K562 (cell line): Measurements from ENCODE around the gene SV2A. TPM values are rescaled to one million over a fixed set of nuclear protein-coding genes. Genes with fewer than 3 reads are reported as not detected.

Experiments
- BACH1 ChIP-seq: fragments of 200-800 bp; sonication (Bioruptor generic); IDR thresholded peaks from 2 replicates; pipeline ENCODE4 v1.6.1; 2016; ENCODE audit warnings: missing genetic modification characterization, missing compliant biosample characterization
- CREB1 ChIP-seq, 2 experiments: sonication (generic) in 1 of 2; formaldehyde crosslinking in 1 of 2; IDR thresholded peaks; 2 replicates each; pipeline versions ENCODE4 v1.6.1 to v1.8.0; 2012 to 2022; ENCODE audit warnings: inconsistent platforms in 1 of 2, mild to moderate bottlenecking in 1 of 2, missing genetic modification reagents in 1 of 2, moderate library complexity in 1 of 2
- FOXP1 ChIP-seq: sonication (generic); formaldehyde crosslinking; IDR thresholded peaks from 2 replicates; pipeline ENCODE4 v1.8.0; 2022; ENCODE audit warnings: mild to moderate bottlenecking, missing genetic modification reagents
- GABPB1 ChIP-seq: sonication (generic); formaldehyde crosslinking; IDR thresholded peaks from 2 replicates; pipeline ENCODE4 v1.8.0; 2022; ENCODE audit warnings: mild to moderate bottlenecking, missing genetic modification reagents
- MEF2D ChIP-seq: conservative IDR thresholded peaks from 2 replicates; pipeline ENCODE4 v1.6.1; 2016; ENCODE audit warnings: low read depth, missing genetic modification characterization, missing compliant biosample characterization
- NFATC3 ChIP-seq: fragments of 450-650 bp; IDR thresholded peaks from 2 replicates; pipeline ENCODE4 v1.6.1; 2017; ENCODE audit warnings: mild to moderate bottlenecking
- NFE2 ChIP-seq: IDR thresholded peaks from 2 replicates; pipeline ENCODE4 v1.6.1; 2014; ENCODE audit warnings: antibody characterized with exemption, low read depth
- POLR2B ChIP-seq: fragments of 450-650 bp; IDR thresholded peaks from 2 replicates; pipeline ENCODE4 v1.6.1; 2018; ENCODE audit warnings: low read depth; ENCODE audit not compliant: partially characterized antibody
- RAD21 ChIP-seq, 2 experiments: fragments of 250-450 bp in 1 of 2; fragments of 450-650 bp in 1 of 2; sonication (Bioruptor Pico) in 1 of 2; formaldehyde crosslinking in 1 of 2; IDR thresholded peaks in 1 of 2; conservative IDR thresholded peaks in 1 of 2; 2 replicates each; pipeline versions ENCODE4 v1.4.0 to v1.8.0; 2020 to 2022; ENCODE audit warnings: mild to moderate bottlenecking in 2 of 2, moderate library complexity in 1 of 2
- SRSF1 ChIP-seq: fragments of 200-400 bp; formaldehyde crosslinking; IDR thresholded peaks from 2 replicates; pipeline ENCODE4 v1.6.1; 2017; ENCODE audit warnings: mild to moderate bottlenecking, low read depth, low read length, moderate library complexity
- TEAD1 ChIP-seq, 2 experiments: fragments of 450-650 bp in 1 of 2; sonication (generic) in 1 of 2; formaldehyde crosslinking; IDR thresholded peaks; 2 replicates each; pipeline versions ENCODE4 v1.4.0 to v1.8.0; 2020 to 2022; ENCODE audit warnings: mild to moderate bottlenecking in 2 of 2, missing genetic modification reagents in 1 of 2
- ZFP1 ChIP-seq: fragments of 450-650 bp; formaldehyde crosslinking; IDR thresholded peaks from 2 replicates; pipeline ENCODE4 v1.4.0; 2020; ENCODE audit warnings: mild to moderate bottlenecking, mixed read lengths
- ZNF695 ChIP-seq: fragments of 450-650 bp; formaldehyde crosslinking; IDR thresholded peaks from 2 replicates; pipeline ENCODE4 v1.4.0; 2020; ENCODE audit warnings: mild to moderate bottlenecking, moderate library complexity
- polyA plus RNA-seq, 8 experiments: library from polyadenylated mRNA; depleted of rRNA in 4 of 8; stranded (reverse) in 5 of 8; unstranded in 3 of 8; fragments of >200 nt; fragmentation: Nextera tagmentation in 2 of 8; fragmentation: Illumina TruSeq in 1 of 8; extraction: Ambion mirVana in 2 of 8; extraction: Trizol in 1 of 8; gene quantifications; 2 replicates each; pipeline versions ENCODE4 v1.2.1 to v1.2.3, GENCODE V29; 2011 to 2014; ENCODE audit warnings: inconsistent platforms in 1 of 8, missing spikeins in 1 of 8
- total RNA-seq, 7 experiments: library from RNA; depleted of rRNA in 6 of 7; stranded (reverse); fragments of >200 nt in 6 of 7; fragmentation: Illumina TruSeq in 2 of 7; extraction: Trizol in 2 of 7; gene quantifications; 2 replicates each; pipeline versions ENCODE4 v1.2.1 to v1.2.3, GENCODE V29; 2011 to 2021; ENCODE audit warnings: low replicate concordance in 1 of 7
- TF ChIP-seq, protein P1 (sequence below): fragments of 450-650 bp; formaldehyde crosslinking; IDR thresholded peaks from 2 replicates; pipeline ENCODE4 v1.4.0; 2022; ENCODE audit warnings: missing genetic modification characterization
- TF ChIP-seq, protein P2 (sequence below): sonication (generic); formaldehyde crosslinking; IDR thresholded peaks from 2 replicates; pipeline ENCODE4 v1.8.0; 2022; ENCODE audit warnings: mild to moderate bottlenecking, missing genetic modification reagents
- TF ChIP-seq, protein P3 (sequence below): sonication (generic); formaldehyde crosslinking; IDR thresholded peaks from 2 replicates; pipeline ENCODE4 v1.8.0; 2023; ENCODE audit warnings: mild to moderate bottlenecking, missing genetic modification reagents
- TF ChIP-seq, protein P4 (sequence below): fragments of 250-450 bp; sonication (Bioruptor Pico); IDR thresholded peaks from 2 replicates; pipeline ENCODE4 v1.5.0; 2020; ENCODE audit warnings: mild to moderate bottlenecking, borderline replicate concordance

The SV2A gene
- total and polyA plus RNA-seq, 9 of the 15 experiments (the other 6 are each of a cell fraction or from before 2014, with no cell fraction given), result 0.07 to 0.22 (median 0.11) TPM; not detected in 1

DNA sequence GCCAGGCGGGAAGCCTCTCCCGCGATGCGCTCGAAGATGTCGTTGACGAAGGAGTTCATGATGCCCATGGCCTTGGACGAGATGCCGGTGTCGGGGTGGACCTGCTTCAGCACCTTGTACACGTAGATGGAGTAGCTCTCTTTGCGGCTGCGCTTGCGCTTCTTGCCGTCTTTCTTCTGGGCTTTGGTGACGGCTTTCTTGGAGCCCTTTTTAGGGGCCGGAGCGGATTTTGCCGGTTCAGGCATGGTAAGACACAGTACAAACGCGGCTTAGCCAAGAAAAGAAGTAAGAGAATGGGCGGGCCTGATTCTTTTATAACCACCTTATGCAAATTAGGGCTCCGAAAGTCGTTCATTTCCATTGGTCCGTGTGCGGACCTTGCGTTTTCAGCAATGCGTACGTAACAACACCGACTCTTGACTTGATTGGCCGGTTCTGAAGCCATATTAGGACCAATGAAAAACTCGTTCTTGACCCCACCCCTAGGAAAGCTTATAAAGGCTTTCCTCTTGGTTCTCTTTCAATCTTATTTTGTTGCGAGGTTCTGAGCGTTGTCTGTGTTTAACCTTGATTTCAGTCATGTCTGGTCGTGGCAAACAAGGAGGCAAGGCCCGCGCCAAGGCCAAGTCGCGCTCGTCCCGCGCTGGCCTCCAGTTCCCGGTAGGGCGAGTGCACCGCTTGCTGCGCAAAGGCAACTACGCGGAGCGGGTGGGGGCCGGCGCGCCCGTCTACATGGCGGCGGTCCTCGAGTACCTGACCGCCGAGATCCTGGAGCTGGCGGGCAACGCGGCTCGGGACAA is 31.0 kb downstream of the SV2A start (continued):
- TF ChIP-seq, protein P1, sequence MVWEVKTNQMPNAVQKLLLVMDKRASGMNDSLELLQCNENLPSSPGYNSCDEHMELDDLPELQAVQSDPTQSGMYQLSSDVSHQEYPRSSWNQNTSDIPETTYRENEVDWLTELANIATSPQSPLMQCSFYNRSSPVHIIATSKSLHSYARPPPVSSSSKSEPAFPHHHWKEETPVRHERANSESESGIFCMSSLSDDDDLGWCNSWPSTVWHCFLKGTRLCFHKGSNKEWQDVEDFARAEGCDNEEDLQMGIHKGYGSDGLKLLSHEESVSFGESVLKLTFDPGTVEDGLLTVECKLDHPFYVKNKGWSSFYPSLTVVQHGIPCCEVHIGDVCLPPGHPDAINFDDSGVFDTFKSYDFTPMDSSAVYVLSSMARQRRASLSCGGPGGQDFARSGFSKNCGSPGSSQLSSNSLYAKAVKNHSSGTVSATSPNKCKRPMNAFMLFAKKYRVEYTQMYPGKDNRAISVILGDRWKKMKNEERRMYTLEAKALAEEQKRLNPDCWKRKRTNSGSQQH (CRISPR knock-in tag), result peak; percentile 70; the same call in 1 of the 2 replicates
- TF ChIP-seq FOXP1 (CRISPR knock-in tag) (peak; percentile 80; the same call in 1 of the 2 replicates), CREB1 (IDR thresholded peaks at IDR 0.05) (peak; percentile 14), CREB1 (CRISPR knock-in tag; IDR thresholded peaks at IDR 0.05) (peak; percentile 24; the same call in 1 of the 2 replicates), ZFP1 (CRISPR knock-in tag) (no peak), ZNF695 (CRISPR knock-in tag) (no peak), BACH1 (tag) (0 out of 2 replicates have a peak, but pooled peaks have one; percentile 21), GABPB1 (no peak; the same call in none of the 2 replicates), MEF2D (no peak), SRSF1 (0 out of 2 replicates have a peak, but pooled peaks have one; percentile 67), RAD21 (CRISPR knock-in tag; conservative IDR thresholded peaks at IDR 0.05 in 1 of 2, IDR thresholded peaks at IDR 0.05 in 1 of 2) (peak in 1 of 2 experiments; percentile 25; a peak in 1 of 4 replicates), POLR2B (peak; percentile 99), NFE2 (no peak), NFATC3 (no peak), TEAD1 (CRISPR knock-in tag; IDR thresholded peaks at IDR 0.05) (peak in 1 of 2 experiments; percentile 76; a peak in 1 of 4 replicates)
- TF ChIP-seq, protein P2, sequence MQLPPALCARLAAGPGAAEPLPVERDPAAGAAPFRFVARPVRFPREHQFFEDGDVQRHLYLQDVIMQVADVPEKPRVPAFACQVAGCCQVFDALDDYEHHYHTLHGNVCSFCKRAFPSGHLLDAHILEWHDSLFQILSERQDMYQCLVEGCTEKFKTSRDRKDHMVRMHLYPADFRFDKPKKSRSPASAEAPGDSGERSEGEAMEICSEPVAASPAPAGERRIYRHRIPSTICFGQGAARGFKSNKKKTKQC (CRISPR knock-in tag), result peak; percentile 94
- TF ChIP-seq, protein P3, sequence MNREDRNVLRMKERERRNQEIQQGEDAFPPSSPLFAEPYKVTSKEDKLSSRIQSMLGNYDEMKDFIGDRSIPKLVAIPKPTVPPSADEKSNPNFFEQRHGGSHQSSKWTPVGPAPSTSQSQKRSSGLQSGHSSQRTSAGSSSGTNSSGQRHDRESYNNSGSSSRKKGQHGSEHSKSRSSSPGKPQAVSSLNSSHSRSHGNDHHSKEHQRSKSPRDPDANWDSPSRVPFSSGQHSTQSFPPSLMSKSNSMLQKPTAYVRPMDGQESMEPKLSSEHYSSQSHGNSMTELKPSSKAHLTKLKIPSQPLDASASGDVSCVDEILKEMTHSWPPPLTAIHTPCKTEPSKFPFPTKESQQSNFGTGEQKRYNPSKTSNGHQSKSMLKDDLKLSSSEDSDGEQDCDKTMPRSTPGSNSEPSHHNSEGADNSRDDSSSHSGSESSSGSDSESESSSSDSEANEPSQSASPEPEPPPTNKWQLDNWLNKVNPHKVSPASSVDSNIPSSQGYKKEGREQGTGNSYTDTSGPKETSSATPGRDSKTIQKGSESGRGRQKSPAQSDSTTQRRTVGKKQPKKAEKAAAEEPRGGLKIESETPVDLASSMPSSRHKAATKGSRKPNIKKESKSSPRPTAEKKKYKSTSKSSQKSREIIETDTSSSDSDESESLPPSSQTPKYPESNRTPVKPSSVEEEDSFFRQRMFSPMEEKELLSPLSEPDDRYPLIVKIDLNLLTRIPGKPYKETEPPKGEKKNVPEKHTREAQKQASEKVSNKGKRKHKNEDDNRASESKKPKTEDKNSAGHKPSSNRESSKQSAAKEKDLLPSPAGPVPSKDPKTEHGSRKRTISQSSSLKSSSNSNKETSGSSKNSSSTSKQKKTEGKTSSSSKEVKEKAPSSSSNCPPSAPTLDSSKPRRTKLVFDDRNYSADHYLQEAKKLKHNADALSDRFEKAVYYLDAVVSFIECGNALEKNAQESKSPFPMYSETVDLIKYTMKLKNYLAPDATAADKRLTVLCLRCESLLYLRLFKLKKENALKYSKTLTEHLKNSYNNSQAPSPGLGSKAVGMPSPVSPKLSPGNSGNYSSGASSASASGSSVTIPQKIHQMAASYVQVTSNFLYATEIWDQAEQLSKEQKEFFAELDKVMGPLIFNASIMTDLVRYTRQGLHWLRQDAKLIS, result peak; percentile 100
- TF ChIP-seq, protein P4, sequence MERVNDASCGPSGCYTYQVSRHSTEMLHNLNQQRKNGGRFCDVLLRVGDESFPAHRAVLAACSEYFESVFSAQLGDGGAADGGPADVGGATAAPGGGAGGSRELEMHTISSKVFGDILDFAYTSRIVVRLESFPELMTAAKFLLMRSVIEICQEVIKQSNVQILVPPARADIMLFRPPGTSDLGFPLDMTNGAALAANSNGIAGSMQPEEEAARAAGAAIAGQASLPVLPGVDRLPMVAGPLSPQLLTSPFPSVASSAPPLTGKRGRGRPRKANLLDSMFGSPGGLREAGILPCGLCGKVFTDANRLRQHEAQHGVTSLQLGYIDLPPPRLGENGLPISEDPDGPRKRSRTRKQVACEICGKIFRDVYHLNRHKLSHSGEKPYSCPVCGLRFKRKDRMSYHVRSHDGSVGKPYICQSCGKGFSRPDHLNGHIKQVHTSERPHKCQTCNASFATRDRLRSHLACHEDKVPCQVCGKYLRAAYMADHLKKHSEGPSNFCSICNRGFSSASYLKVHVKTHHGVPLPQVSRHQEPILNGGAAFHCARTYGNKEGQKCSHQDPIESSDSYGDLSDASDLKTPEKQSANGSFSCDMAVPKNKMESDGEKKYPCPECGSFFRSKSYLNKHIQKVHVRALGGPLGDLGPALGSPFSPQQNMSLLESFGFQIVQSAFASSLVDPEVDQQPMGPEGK, result no peak
